Neural progenitor cell (in vitro differentiated cells): ENCODE results near the gene PHKG2. TPM values are rescaled to one million over a fixed set of nuclear protein-coding genes. Genes with fewer than 3 reads are reported as not detected.

Experiments used
- DNase-seq: peaks from one replicate; pipeline ENCODE4 v3.0.0-alpha.2; 2016; ENCODE audit warnings: low spot score
- H2AFZ ChIP-seq: fragments of 200-600 bp; sonication (generic); replicated peaks from 2 replicates; pipeline ENCODE4 v1.6.1; 2016; ENCODE audit warnings: antibody characterized with exemption
- H3F3A ChIP-seq: fragments of 200-600 bp; sonication (generic); 2 replicates; pipeline ENCODE4 v1.6.1; 2016; ENCODE audit warnings: antibody characterized with exemption, low read depth
- H3K27ac ChIP-seq: fragments of 200-600 bp; sonication (generic); 2 replicates; pipeline ENCODE4 v1.5.1; 2016; ENCODE audit warnings: mild to moderate bottlenecking
- H3K27me3 ChIP-seq: fragments of 200-600 bp; sonication (generic); 2 replicates; pipeline ENCODE4 v1.6.1; 2016; ENCODE audit warnings: mild to moderate bottlenecking, moderate library complexity
- H3K36me3 ChIP-seq: fragments of 200-600 bp; sonication (generic); 2 replicates; pipeline ENCODE4 v1.5.1; 2016
- H3K4me1 ChIP-seq: fragments of 200-600 bp; sonication (generic); 2 replicates; pipeline ENCODE4 v1.6.1; 2016; ENCODE audit warnings: mixed run types
- H3K4me2 ChIP-seq: fragments of 200-600 bp; sonication (generic); 2 replicates; pipeline ENCODE4 v1.6.1; 2016
- H3K4me3 ChIP-seq: fragments of 200-600 bp; sonication (generic); 2 replicates; pipeline ENCODE4 v1.5.1; 2016
- H3K79me2 ChIP-seq: fragments of 200-600 bp; sonication (generic); 2 replicates; pipeline ENCODE4 v1.6.1; 2016; ENCODE audit warnings: low read depth
- H3K9ac ChIP-seq: fragments of 200-600 bp; sonication (generic); 2 replicates; pipeline ENCODE4 v1.6.1; 2016
- H3K9me3 ChIP-seq: fragments of 200-600 bp; sonication (generic); 2 replicates; pipeline ENCODE4 v1.5.1; 2016; ENCODE audit warnings: low read depth
- H4K20me1 ChIP-seq: fragments of 200-600 bp; sonication (generic); 2 replicates; pipeline ENCODE4 v1.6.1; 2016; ENCODE audit warnings: low read depth
- H3K27ac Mint-ChIP-seq: 3 replicates; pipeline ENCODE4 v1.8.0; 2021; ENCODE audit warnings: mixed read lengths
- H3K27me3 Mint-ChIP-seq: 2 replicates; pipeline ENCODE4 v1.8.0; 2022; ENCODE audit warnings: low read depth, mild to moderate bottlenecking, inconsistent platforms, moderate library complexity, mixed read lengths; ENCODE audit not compliant: insufficient read depth
- H3K36me3 Mint-ChIP-seq: 3 replicates; pipeline ENCODE4 v1.8.0; 2021; ENCODE audit warnings: mixed read lengths
- H3K4me1 Mint-ChIP-seq: 3 replicates; pipeline ENCODE4 v1.8.0; 2021; ENCODE audit warnings: mixed read lengths
- H3K4me3 Mint-ChIP-seq: 3 replicates; pipeline ENCODE4 v1.8.0; 2021; ENCODE audit warnings: mild to moderate bottlenecking, moderate library complexity, mixed read lengths
- H3K9me3 Mint-ChIP-seq: 3 replicates; pipeline ENCODE4 v1.8.0; 2020; ENCODE audit warnings: mixed read lengths
- EZH2 ChIP-seq: fragments of 200-600 bp; sonication (generic); IDR thresholded peaks from 2 replicates; pipeline ENCODE4 v1.6.1; 2017; ENCODE audit warnings: antibody characterized with exemption, mild to moderate bottlenecking, moderate library complexity
- EZH2phosphoT487 ChIP-seq: fragments of 200-600 bp; sonication (generic); IDR thresholded peaks from 2 replicates; pipeline ENCODE4 v1.6.1; 2017; ENCODE audit warnings: antibody characterized with exemption
- total RNA-seq: library from RNA; depleted of rRNA; stranded (reverse); fragments of >200 nt; gene quantifications from 2 replicates; pipeline ENCODE4 v1.2.3, GENCODE V29; 2015; ENCODE audit warnings: low replicate concordance
- TF ChIP-seq, protein P1 (sequence below): fragments of 200-600 bp; sonication (generic); IDR thresholded peaks from 2 replicates; pipeline ENCODE4 v1.5.1; 2017; ENCODE audit warnings: antibody characterized with exemption, mild to moderate bottlenecking

PHKG2 gene
- total RNA-seq, 1 donor from 2014 or later: 20.2 TPM

DNA sequence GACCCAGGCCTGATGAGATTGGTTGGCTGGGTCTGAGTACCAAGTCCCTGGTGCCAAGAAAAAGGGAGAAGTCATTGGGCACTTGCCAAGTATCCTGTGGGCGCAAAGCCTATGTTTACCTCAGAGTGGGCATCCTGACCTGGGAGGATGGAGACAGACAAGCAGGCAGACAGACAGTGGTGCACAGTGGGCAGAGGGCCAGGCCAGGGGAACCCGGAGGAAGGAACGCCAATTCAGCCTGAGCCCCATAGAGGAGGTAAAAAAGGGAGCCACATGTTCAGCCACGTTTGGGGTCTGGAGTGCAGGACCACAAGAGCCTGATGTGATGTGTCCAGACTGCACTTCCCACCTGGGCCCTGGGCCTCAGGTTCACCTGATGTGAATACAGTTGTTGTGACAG lies 5.4 kb downstream of the PHKG2 start:
- Histone ChIP-seq H3K9me3 (no peaks in the 10 kb centered on the region), H3K4me1 (no peaks in the 10 kb centered on the region), H2AFZ (no peak overlapping the region), H4K20me1 (peaks cover 5% of the 10 kb centered on the region), H3K27ac (no peak overlapping the region), H3K4me2 (no peak overlapping the region), H3K9ac (no peak overlapping the region), H3K4me3 (no peak overlapping the region), H3K36me3 (no peaks in the 10 kb centered on the region), H3K27me3 (no peaks in the 10 kb centered on the region), H3F3A (peaks cover 2% of the 10 kb centered on the region), H3K79me2 (peaks cover 22% of the 10 kb centered on the region)
- peaks cover 9% of the 10 kb centered on the region for H3K27me3 Mint-ChIP-seq
- H3K36me3 Mint-ChIP-seq: peaks cover 7% of the 10 kb centered on the region
- no peak for DNase-seq
- TF ChIP-seq EZH2: no peak
- TF ChIP-seq, protein P1, sequence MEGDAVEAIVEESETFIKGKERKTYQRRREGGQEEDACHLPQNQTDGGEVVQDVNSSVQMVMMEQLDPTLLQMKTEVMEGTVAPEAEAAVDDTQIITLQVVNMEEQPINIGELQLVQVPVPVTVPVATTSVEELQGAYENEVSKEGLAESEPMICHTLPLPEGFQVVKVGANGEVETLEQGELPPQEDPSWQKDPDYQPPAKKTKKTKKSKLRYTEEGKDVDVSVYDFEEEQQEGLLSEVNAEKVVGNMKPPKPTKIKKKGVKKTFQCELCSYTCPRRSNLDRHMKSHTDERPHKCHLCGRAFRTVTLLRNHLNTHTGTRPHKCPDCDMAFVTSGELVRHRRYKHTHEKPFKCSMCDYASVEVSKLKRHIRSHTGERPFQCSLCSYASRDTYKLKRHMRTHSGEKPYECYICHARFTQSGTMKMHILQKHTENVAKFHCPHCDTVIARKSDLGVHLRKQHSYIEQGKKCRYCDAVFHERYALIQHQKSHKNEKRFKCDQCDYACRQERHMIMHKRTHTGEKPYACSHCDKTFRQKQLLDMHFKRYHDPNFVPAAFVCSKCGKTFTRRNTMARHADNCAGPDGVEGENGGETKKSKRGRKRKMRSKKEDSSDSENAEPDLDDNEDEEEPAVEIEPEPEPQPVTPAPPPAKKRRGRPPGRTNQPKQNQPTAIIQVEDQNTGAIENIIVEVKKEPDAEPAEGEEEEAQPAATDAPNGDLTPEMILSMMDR: no peak
- no peak for TF ChIP-seq EZH2phosphoT487
- no peak overlapping the region for H3K4me3 Mint-ChIP-seq
- peaks cover 8% of the 10 kb centered on the region for H3K4me1 Mint-ChIP-seq
- no peak overlapping the region for H3K27ac Mint-ChIP-seq
- no peaks in the 10 kb centered on the region for H3K9me3 Mint-ChIP-seq

DNA sequence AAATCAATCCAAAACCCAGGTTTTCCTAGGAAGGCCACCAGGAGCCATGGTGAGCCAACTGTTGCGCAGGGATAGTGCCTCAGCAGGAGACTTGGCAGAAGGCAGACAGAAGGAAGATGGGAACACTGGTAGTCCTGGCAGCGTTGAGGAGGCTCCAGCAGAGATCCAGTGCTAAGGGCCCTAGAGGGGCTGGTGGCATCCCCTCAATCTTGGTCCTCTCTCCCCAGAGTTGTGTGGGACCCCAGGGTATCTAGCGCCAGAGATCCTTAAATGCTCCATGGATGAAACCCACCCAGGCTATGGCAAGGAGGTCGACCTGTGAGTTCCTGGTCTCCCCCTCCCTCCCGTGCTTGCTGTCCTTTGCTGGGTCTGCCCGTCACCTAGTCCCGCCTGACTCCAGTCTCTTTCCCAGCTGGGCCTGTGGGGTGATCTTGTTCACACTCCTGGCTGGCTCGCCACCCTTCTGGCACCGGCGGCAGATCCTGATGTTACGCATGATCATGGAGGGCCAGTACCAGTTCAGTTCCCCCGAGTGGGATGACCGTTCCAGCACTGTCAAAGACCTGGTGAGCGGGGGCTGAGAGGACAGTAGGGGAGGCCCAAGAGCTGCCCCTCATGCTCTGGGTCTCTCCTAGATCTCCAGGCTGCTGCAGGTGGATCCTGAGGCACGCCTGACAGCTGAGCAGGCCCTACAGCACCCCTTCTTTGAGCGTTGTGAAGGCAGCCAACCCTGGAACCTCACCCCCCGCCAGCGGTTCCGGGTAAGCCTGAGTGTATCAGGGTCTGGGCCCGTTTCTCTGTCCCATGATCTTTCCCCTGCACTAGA lies 7.9 kb downstream of the PHKG2 start:
- Mint-ChIP-seq H3K4me3 (no peak overlapping the region), H3K9me3 (no peaks in the 10 kb centered on the region), H3K27ac (no peak overlapping the region), H3K4me1 (peaks cover 12% of the 10 kb centered on the region), H3K27me3 (peaks cover 11% of the 10 kb centered on the region), H3K36me3 (peaks cover 13% of the 10 kb centered on the region)
- no peak overlapping the region for H3K27ac ChIP-seq
- H3K9me3 ChIP-seq: no peaks in the 10 kb centered on the region
- peaks cover 10% of the 10 kb centered on the region for H4K20me1 ChIP-seq
- H3K4me2 ChIP-seq: no peak overlapping the region
- no peak overlapping the region for H3K9ac ChIP-seq
- H3K27me3 ChIP-seq: no peaks in the 10 kb centered on the region
- no peaks in the 10 kb centered on the region for H3K36me3 ChIP-seq
- H2AFZ ChIP-seq: no peak overlapping the region
- no peak for DNase-seq
- H3K4me1 ChIP-seq: peaks cover 5% of the 10 kb centered on the region
- H3F3A ChIP-seq: peaks cover 9% of the 10 kb centered on the region
- TF ChIP-seq, protein P1: no peak
- TF ChIP-seq EZH2: no peak
- no peak for TF ChIP-seq EZH2phosphoT487
- H3K79me2 ChIP-seq: no peaks in the 10 kb centered on the region
- no peak overlapping the region for H3K4me3 ChIP-seq

DNA sequence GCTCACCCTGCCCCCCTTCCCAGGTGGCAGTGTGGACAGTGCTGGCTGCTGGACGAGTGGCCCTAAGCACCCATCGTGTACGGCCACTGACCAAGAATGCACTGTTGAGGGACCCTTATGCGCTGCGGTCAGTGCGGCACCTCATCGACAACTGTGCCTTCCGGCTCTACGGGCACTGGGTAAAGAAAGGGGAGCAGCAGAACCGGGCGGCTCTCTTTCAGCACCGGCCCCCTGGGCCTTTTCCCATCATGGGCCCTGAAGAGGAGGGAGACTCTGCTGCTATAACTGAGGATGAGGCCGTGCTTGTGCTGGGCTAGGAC lies 8.5 kb downstream of the PHKG2 start:
- H3K4me1 Mint-ChIP-seq: peaks cover 13% of the 10 kb centered on the region
- no peak overlapping the region for H3K27ac Mint-ChIP-seq

More for the DNA sequence above, 8.5 kb downstream of the PHKG2 start:
- H3K9ac ChIP-seq: no peak overlapping the region
- H2AFZ ChIP-seq: no peak overlapping the region
- no peak overlapping the region for H3K27ac ChIP-seq
- no peaks in the 10 kb centered on the region for H3K9me3 ChIP-seq
- H3K79me2 ChIP-seq: no peaks in the 10 kb centered on the region
- no peaks in the 10 kb centered on the region for H3K36me3 ChIP-seq
- no peaks in the 10 kb centered on the region for H3K27me3 ChIP-seq
- no peak overlapping the region for H3K4me3 Mint-ChIP-seq
- H3K36me3 Mint-ChIP-seq: peaks cover 10% of the 10 kb centered on the region
- H3K4me1 ChIP-seq: peaks cover 5% of the 10 kb centered on the region
- no peaks in the 10 kb centered on the region for H3K9me3 Mint-ChIP-seq
- TF ChIP-seq EZH2phosphoT487 (no peak), EZH2 (no peak)
- TF ChIP-seq, protein P1: no peak
- H4K20me1 ChIP-seq: peaks cover 10% of the 10 kb centered on the region
- DNase-seq: no peak
- H3K4me3 ChIP-seq: no peak overlapping the region
- peaks cover 14% of the 10 kb centered on the region for H3F3A ChIP-seq
- peaks cover 11% of the 10 kb centered on the region for H3K27me3 Mint-ChIP-seq
- H3K4me2 ChIP-seq: no peak overlapping the region
